Body of pancreas (tissue), 4 donors: Measurements from ENCODE around the gene FAM234A. TPM values are rescaled to one million over a fixed set of nuclear protein-coding genes. Genes with fewer than 3 reads are reported as not detected.

Source experiments
- ATAC-seq: fragments of 150-250 bp; one replicate; pipeline ENCODE4 v1.9.1; 2016
- DNase-seq, 4 donors: peaks; one replicate each; pipeline ENCODE4 v3.0.0-alpha.2; 2019
- H3K27ac ChIP-seq, 4 donors: fragments of 200-600 bp; sonication (generic); 1 replicate in 3 of 4; 2 replicates in 1 of 4; pipeline versions ENCODE4 v1.5.1 to v1.6.1; 2016 to 2019; ENCODE audit warnings: mild to moderate bottlenecking in 1 of 4, mixed read lengths in 1 of 4, moderate library complexity in 1 of 4
- H3K27me3 ChIP-seq, 2 donors: fragments of 200-600 bp; sonication (generic); one replicate each; pipeline ENCODE4 v1.6.0; 2016; ENCODE audit warnings: mild to moderate bottlenecking in 1 of 2
- H3K36me3 ChIP-seq, 2 donors: fragments of 200-600 bp; sonication (generic); replicated peaks in 1 of 2; 2 replicates each; pipeline ENCODE4 v1.5.1; 2016; ENCODE audit warnings: low read depth in 2 of 2; ENCODE audit not compliant: insufficient read depth in 1 of 2
- H3K4me1 ChIP-seq: fragments of 200-600 bp; sonication (generic); one replicate; pipeline ENCODE4 v1.6.0; 2016
- H3K4me3 ChIP-seq, 2 donors: fragments of 200-600 bp; sonication (generic); 1 replicate in 1 of 2; 2 replicates in 1 of 2; pipeline ENCODE4 v1.5.1; 2016 to 2019
- H3K9me3 ChIP-seq, 3 donors: fragments of 200-600 bp; sonication (generic); 1 replicate in 2 of 3; 2 replicates in 1 of 3; pipeline ENCODE4 v1.5.1; 2016
- POLR2A ChIP-seq, 3 donors: fragments of 450-650 bp; IDR thresholded peaks; one replicate each; pipeline ENCODE4 v1.6.1; 2016; ENCODE audit warnings: antibody characterized with exemption in 3 of 3, mild to moderate bottlenecking in 2 of 3
- WGBS, 2 donors: methylation state at CpG; one replicate each; pipeline ENCODE4 v1.1.5; 2017; 5-methylcytosine and 5-hydroxymethylcytosine counted together
- intact Hi-C: fragments of 100-400 bp; cut with DNase I; formaldehyde crosslinking; loops from one replicate; pipeline ENCODE4 v1.15.1; 2023
- total RNA-seq, 2 donors: library from RNA; depleted of rRNA; stranded (reverse); fragments of >200 nt; gene quantifications; one replicate each; pipeline ENCODE4 v1.1.0, GENCODE V29; 2016
- TF ChIP-seq, protein P1 (sequence below), 7 experiments: fragments of 450-650 bp in 4 of 7; fragments of 200-600 bp in 3 of 7; sonication (generic) in 3 of 7; IDR thresholded peaks; one replicate each; pipeline ENCODE4 v1.5.1; 2016 to 2019; ENCODE audit warnings: antibody characterized with exemption in 7 of 7

Gene FAM234A
- total RNA-seq, 2 donors from 2014 or later, result 44.2 to 50.8 TPM

DNA sequence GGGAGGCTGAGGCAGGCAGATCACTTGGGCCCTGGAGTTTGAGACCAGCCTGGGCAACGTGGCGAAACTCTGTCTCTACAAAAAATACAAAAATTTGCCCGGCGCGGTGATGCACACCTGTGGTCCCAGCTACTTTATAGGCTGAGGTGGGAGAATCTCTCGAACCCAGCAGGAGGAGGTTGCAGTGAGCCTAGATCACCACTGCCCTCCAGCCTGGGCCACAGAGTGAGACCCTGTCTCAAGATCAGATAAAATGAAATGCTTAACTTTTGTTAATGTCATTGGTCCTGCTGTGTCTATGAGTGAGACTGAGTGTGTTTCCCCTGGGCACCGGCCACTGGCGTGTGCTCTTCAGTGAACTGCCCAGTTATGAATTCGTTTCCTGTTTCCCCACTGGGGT lies 10.5 kb downstream of the FAM234A start:
- H3K4me3 ChIP-seq, result no peak overlapping the region
- H3K36me3 ChIP-seq, result no peaks in the 10 kb centered on the region
- intact Hi-C loops, result no loop called here
- no peaks in the 10 kb centered on the region for H3K9me3 ChIP-seq
- DNase-seq, result no peak
- no peak overlapping the region for H3K27ac ChIP-seq
- TF ChIP-seq POLR2A (IDR thresholded peaks at IDR 0.05), result no peak
- TF ChIP-seq, protein P1, sequence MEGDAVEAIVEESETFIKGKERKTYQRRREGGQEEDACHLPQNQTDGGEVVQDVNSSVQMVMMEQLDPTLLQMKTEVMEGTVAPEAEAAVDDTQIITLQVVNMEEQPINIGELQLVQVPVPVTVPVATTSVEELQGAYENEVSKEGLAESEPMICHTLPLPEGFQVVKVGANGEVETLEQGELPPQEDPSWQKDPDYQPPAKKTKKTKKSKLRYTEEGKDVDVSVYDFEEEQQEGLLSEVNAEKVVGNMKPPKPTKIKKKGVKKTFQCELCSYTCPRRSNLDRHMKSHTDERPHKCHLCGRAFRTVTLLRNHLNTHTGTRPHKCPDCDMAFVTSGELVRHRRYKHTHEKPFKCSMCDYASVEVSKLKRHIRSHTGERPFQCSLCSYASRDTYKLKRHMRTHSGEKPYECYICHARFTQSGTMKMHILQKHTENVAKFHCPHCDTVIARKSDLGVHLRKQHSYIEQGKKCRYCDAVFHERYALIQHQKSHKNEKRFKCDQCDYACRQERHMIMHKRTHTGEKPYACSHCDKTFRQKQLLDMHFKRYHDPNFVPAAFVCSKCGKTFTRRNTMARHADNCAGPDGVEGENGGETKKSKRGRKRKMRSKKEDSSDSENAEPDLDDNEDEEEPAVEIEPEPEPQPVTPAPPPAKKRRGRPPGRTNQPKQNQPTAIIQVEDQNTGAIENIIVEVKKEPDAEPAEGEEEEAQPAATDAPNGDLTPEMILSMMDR (IDR thresholded peaks at IDR 0.05), result no peak
- H3K4me1 ChIP-seq, result peaks cover 8% of the 10 kb centered on the region
- 94 to 95% methylated on average over 9 of the region's 9 CpGs for WGBS, 2 donors
- H3K27me3 ChIP-seq, result no peaks in the 10 kb centered on the region
- no peak for ATAC-seq

DNA sequence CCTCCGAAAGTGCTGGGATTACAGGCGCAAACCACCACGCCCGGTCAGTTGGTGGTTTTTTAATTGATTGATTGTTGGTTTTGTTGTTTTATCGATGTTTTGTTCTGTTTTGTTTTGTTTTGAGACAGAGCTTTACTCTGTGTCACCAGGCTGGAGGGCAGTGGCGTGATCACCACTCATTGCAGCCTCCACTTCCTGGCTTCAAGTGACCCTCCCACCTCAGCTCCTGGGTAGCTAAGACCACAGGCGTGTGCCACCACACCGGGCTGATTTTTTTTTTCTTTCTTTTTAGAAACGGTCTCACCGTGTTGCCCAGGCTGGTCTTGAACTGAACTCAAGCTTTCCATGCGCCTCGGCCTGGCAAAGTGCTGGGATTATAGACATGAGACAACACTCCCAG lies 12.4 kb downstream of the FAM234A start:
- DNase-seq, result no peak

DNA sequence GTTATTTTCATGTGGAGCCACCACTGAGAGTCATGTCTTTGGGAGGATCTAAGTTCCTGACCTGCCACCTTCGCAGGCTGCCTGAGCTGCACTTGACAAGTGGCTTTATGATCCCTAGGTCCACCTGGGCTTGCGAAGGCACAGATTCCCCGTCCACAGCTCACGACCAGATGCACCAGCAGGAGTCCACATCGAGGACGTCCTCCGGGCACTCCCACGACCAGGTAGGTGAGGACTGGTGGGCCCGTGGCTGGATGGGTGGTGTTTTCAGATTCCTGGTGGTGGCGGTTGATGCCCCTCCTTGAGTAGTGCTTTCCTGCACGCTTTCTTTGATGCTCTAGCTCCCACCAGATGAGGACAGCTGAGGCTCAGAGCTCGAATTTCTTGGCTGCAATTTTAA lies 14.8 kb downstream of the FAM234A start:
- ATAC-seq (no peak), DNase-seq (no peak)
- H3K9me3 ChIP-seq, result no peaks in the 10 kb centered on the region
- WGBS, 2 donors, result 82 to 85% methylated on average over 10 to 12 of the region's 12 CpGs
- no peak for TF ChIP-seq POLR2A (IDR thresholded peaks at IDR 0.05)
- TF ChIP-seq, protein P1 (IDR thresholded peaks at IDR 0.05), result no peak
- no peaks in the 10 kb centered on the region for H3K27me3 ChIP-seq
- H3K27ac ChIP-seq, result peak overlapping the region in 1 of 4 donors; percentile 54
- H3K4me3 ChIP-seq, result no peak overlapping the region
- peaks cover 11% of the 10 kb centered on the region for H3K4me1 ChIP-seq
- intact Hi-C loops, result no loop called here
- H3K36me3 ChIP-seq, result peaks cover 0 to 3% of the 10 kb centered on the region in 2 donors

More for the DNA sequence above, 12.4 kb downstream of the FAM234A start:
- TF ChIP-seq, protein P1 (IDR thresholded peaks at IDR 0.05), result no peak
- TF ChIP-seq POLR2A (IDR thresholded peaks at IDR 0.05), result no peak
- no peak for ATAC-seq
- intact Hi-C loops, result no loop called here
- H3K9me3 ChIP-seq, result no peaks in the 10 kb centered on the region
- H3K27ac ChIP-seq, result no peak overlapping the region
- no peak overlapping the region for H3K4me3 ChIP-seq
- 92 to 95% methylated on average over 12 of the region's 12 CpGs for WGBS, 2 donors
- H3K27me3 ChIP-seq, result no peaks in the 10 kb centered on the region
- no peaks in the 10 kb centered on the region for H3K36me3 ChIP-seq
- peaks cover 11% of the 10 kb centered on the region for H3K4me1 ChIP-seq

DNA sequence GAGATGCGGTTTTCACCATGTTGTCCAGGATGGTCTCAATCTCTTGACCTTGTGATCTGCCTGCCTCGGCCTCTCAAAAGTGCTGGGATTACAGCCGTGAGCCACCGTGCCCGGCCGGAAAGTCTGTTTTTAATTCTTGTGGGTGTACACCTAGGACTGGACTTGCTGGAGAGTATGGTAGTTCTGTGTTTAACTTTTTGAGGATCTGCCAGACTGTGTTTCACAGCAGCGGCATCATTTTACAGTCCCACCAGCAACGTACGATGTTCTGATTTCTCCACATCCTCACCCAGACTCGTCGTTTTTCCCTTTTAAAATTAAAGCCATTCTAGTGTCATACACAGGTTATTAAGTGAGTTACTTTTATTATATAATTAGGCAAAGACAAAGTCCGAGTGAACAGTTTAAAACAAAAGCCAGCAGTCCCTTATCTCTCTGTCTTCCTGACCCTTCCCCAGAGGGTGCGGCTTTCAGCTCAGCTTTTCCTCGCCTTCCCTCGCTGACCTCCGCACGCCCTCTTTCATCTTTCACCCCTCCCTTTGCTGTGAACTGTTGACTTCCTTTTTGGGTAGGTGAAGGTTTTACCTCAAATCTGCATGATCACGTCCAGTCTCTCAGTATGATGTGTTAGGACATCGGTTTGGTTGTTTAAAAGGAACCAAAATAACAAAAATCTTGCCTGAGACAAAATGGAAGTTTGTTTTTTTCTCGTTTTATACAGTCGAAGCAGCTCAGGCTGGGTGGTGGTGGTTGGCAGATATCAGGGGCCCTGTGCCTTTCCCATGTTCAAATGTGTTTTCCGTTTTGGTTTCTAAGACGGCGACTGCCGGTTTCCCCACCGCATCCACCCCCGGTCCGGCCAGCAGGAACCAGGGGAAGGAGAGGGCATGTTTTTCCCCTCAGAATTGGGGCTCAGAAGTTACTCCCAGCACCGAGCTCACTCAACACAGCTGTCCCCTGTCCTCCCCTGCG lies 18.0 kb downstream of the FAM234A start:
- H3K27me3 ChIP-seq, result no peaks in the 10 kb centered on the region
- H3K4me1 ChIP-seq, result peaks cover 11% of the 10 kb centered on the region
- WGBS, 2 donors, result 73 to 86% methylated on average over 30 of the region's 30 CpGs
- no peaks in the 10 kb centered on the region for H3K9me3 ChIP-seq
- H3K4me3 ChIP-seq, result no peak overlapping the region
- ATAC-seq (no peak), DNase-seq (no peak)
- intact Hi-C loops, result no loop called here
- H3K27ac ChIP-seq, result no peak overlapping the region
- TF ChIP-seq, protein P1 (IDR thresholded peaks at IDR 0.05), result no peak
- TF ChIP-seq POLR2A (IDR thresholded peaks at IDR 0.05), result no peak
- H3K36me3 ChIP-seq, result peaks cover 0 to 4% of the 10 kb centered on the region in 2 donors
